Mesendoderm (in vitro differentiated cells): Measurements from ENCODE around the gene CGB7.
A peak's percentile ranks its signal among the peaks of the same experiment; 100 is the strongest.
"Not testable (repeated sequence)": the region's sequence is repeated elsewhere in the genome, so short reads cannot be mapped to it uniquely, and the experiment has no call there.

Experiments used
- DNase-seq: peaks from one replicate; pipeline ENCODE4 v3.0.0; 2013
- H2AK5ac ChIP-seq: 2 replicates; pipeline ENCODE4 v1.6.1; 2013; ENCODE audit warnings: low read length, inconsistent platforms
- H2BK120ac ChIP-seq: 2 replicates; pipeline ENCODE4 v1.6.1; 2013; ENCODE audit warnings: low read depth, mild to moderate bottlenecking, low read length, moderate library complexity, mixed read lengths
- H2BK15ac ChIP-seq: replicated peaks from 2 replicates; pipeline ENCODE4 v1.6.1; 2013; ENCODE audit warnings: low read depth, mild to moderate bottlenecking, moderate library complexity
- H2BK5ac ChIP-seq: 2 replicates; pipeline ENCODE4 v1.6.1; 2013; ENCODE audit warnings: low read length, inconsistent platforms
- H3K18ac ChIP-seq: 2 replicates; pipeline ENCODE4 v1.6.1; 2013; ENCODE audit warnings: mild to moderate bottlenecking, low read length, mixed read lengths
- H3K23ac ChIP-seq: one replicate; pipeline ENCODE4 v1.6.1; 2013; ENCODE audit warnings: low read length
- H3K27ac ChIP-seq: 2 replicates; pipeline ENCODE4 v1.5.1; 2013; ENCODE audit warnings: low read depth, mild to moderate bottlenecking, inconsistent platforms, low read length, moderate library complexity
- H3K27me3 ChIP-seq: 2 replicates; pipeline ENCODE4 v1.6.1; 2013; ENCODE audit warnings: low read length, control low read depth, mild to moderate bottlenecking, inconsistent platforms; ENCODE audit not compliant: insufficient read depth, poor library complexity
- H3K36me3 ChIP-seq: 2 replicates; pipeline ENCODE4 v1.6.1; 2013; ENCODE audit warnings: low read length, inconsistent platforms; ENCODE audit not compliant: control insufficient read depth, insufficient read depth
- H3K4ac ChIP-seq: one replicate; pipeline ENCODE4 v1.6.1; 2013; ENCODE audit warnings: low read depth, mild to moderate bottlenecking, low read length, moderate library complexity
- H3K4me1 ChIP-seq: 2 replicates; pipeline ENCODE4 v1.6.1; 2013; ENCODE audit warnings: low read depth, low read length, inconsistent platforms; ENCODE audit not compliant: control insufficient read depth
- H3K4me2 ChIP-seq: 2 replicates; pipeline ENCODE4 v1.6.1; 2013; ENCODE audit warnings: low read length
- H3K4me3 ChIP-seq: 2 replicates; pipeline ENCODE4 v1.5.1; 2013; ENCODE audit warnings: mild to moderate bottlenecking, low read length
- H3K56ac ChIP-seq: one replicate; pipeline ENCODE4 v1.6.1; 2013; ENCODE audit warnings: low read length
- H3K79me1 ChIP-seq: 2 replicates; pipeline ENCODE4 v1.6.1; 2013; ENCODE audit warnings: low read length, inconsistent platforms
- H3K79me2 ChIP-seq: 2 replicates; pipeline ENCODE4 v1.6.1; 2013; ENCODE audit warnings: mild to moderate bottlenecking, low read length; ENCODE audit not compliant: control insufficient read depth, insufficient read depth
- H3K9ac ChIP-seq: 2 replicates; pipeline ENCODE4 v1.6.1; 2013; ENCODE audit warnings: low read length, inconsistent platforms
- H4K5ac ChIP-seq: one replicate; pipeline ENCODE4 v1.6.1; 2013; ENCODE audit warnings: low read length
- H4K8ac ChIP-seq: one replicate; pipeline ENCODE4 v1.6.1; 2013; ENCODE audit warnings: low read depth, mild to moderate bottlenecking, control low read depth, low read length, moderate library complexity
- WGBS: extraction: QIAGEN DNeasy Blood & Tissue Kit; methylation state at CpG from one replicate; pipeline ENCODE4 v1.1.7; 2013; ENCODE audit warnings: low lambda C conversion rate, missing lambda C conversion rate; ENCODE audit not compliant: insufficient coverage; ENCODE audit errors: extremely low coverage; 5-methylcytosine and 5-hydroxymethylcytosine counted together

CGB7 gene

GRCh38 chr19:49042666-49043065 is 14.9 kb downstream of the CGB7 start:
- not testable (repeated sequence) for H3K4me3 ChIP-seq, H3K27me3 ChIP-seq, H3K23ac ChIP-seq, H2BK15ac ChIP-seq, H3K4me2 ChIP-seq, H3K79me1 ChIP-seq, H3K4ac ChIP-seq, H2BK120ac ChIP-seq, H2BK5ac ChIP-seq, H3K79me2 ChIP-seq, H3K9ac ChIP-seq, H3K56ac ChIP-seq, H3K18ac ChIP-seq, H2AK5ac ChIP-seq, H4K8ac ChIP-seq, H4K5ac ChIP-seq, H3K4me1 ChIP-seq, DNase-seq, H3K36me3 ChIP-seq, H3K27ac ChIP-seq
- no CpG with 5 or more reads among the region's 4 CpGs for whole genome bisulfite sequencing

DNA sequence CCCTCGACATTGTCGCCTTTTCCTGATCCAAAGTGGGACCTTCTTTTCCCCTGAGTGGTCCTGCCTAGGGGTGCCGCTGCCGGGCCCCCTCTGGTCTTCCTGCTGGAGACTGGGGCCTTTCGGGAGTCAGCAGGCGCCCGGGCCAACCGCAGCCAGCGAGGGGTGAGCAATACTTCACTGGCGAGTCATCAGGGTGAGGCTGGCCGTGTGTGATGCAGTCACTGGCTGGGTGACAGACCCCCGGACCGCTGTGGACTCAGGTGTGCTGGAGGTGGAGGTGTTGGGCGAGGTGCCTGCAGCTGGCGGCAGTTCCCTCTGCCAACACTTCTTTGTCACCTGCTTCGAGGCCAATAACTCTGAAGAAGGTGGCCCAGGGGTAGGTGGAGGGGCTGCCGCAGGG is 15.4 kb downstream of the CGB7 start:
- Histone ChIP-seq H3K9ac (no peak overlapping the region), H2BK15ac (no peak overlapping the region), H2BK120ac (no peak overlapping the region), H3K23ac (no peak overlapping the region), H2AK5ac (no peak overlapping the region), H3K27me3 (no peaks in the 10 kb centered on the region), H3K18ac (no peak overlapping the region), H3K79me1 (no peaks in the 10 kb centered on the region), H3K79me2 (no peaks in the 10 kb centered on the region), H3K4me2 (no peak overlapping the region), H4K8ac (no peak overlapping the region), H3K36me3 (no peaks in the 10 kb centered on the region), H3K4ac (no peak overlapping the region), H4K5ac (no peak overlapping the region), H3K4me3 (no peak overlapping the region), H3K56ac (no peak overlapping the region), H3K27ac (no peak overlapping the region), H3K4me1 (no peaks in the 10 kb centered on the region), H2BK5ac (no peak overlapping the region)
- WGBS = no CpG with 5 or more reads among the region's 17 CpGs
- peak; percentile 23 for DNase-seq

DNA sequence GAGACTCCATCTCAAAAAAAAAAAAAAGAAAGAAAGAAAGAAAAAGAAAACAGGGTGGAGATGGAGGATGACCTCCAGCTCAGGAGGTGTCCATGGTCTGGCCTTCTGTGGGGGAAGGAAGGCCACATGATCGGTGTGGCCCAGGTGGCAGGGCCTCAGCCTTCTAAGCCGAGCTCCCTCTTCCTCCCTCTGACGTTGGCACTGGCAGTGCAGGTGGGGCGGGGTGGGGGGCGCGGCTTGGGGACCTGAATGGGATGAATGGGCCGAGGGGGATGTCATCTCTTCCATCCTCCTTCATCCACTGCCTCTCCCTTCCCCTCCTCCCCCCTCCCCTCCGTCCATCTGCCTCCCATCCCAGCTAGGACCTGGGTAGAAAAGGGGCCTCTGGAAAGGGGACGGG is 17.8 kb downstream of the CGB7 start:
- no CpG with 5 or more reads among the region's 9 CpGs for WGBS
- not testable (repeated sequence) for DNase-seq, H3K4me3 ChIP-seq, H3K18ac ChIP-seq, H3K4ac ChIP-seq, H3K36me3 ChIP-seq, H4K8ac ChIP-seq, H2AK5ac ChIP-seq, H3K4me1 ChIP-seq, H4K5ac ChIP-seq, H3K79me1 ChIP-seq, H3K9ac ChIP-seq, H3K56ac ChIP-seq, H3K27ac ChIP-seq, H3K79me2 ChIP-seq, H2BK15ac ChIP-seq, H3K23ac ChIP-seq, H3K27me3 ChIP-seq, H2BK5ac ChIP-seq, H2BK120ac ChIP-seq, H3K4me2 ChIP-seq

GRCh38 chr19:49038557-49039276 is 18.8 kb downstream of the CGB7 start:
- not testable (repeated sequence) for H3K18ac ChIP-seq, H3K56ac ChIP-seq, H3K36me3 ChIP-seq, H3K4me1 ChIP-seq, H3K4me3 ChIP-seq, H2BK5ac ChIP-seq, H3K9ac ChIP-seq, H2BK120ac ChIP-seq, H3K4me2 ChIP-seq, H3K79me1 ChIP-seq, H3K27me3 ChIP-seq, H2BK15ac ChIP-seq, H3K23ac ChIP-seq, DNase-seq, H3K4ac ChIP-seq, H4K5ac ChIP-seq, H4K8ac ChIP-seq, H3K27ac ChIP-seq, H3K79me2 ChIP-seq, H2AK5ac ChIP-seq
- no CpG with 5 or more reads among the region's 26 CpGs for WGBS

DNA sequence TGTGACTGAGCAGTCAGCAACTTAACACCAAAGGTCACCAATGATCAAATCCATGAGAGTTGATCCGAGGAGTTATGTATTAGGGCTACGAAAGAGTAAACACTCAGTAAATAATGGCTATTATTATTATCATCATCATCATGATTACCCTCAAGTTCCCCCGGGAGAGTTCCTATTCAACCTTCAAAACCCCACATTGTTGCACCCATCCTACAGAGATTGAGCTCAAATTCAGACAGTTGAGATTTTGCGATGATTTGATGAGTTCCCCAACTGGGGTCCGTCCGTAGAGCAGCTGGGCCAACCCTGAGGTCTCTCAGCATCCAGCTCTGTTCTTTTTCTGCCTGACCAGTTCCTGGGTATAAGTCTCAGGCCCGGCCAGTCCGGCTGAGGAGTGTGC is 19.4 kb downstream of the CGB7 start:
- H3K79me2 ChIP-seq = not testable (repeated sequence)

DNA sequence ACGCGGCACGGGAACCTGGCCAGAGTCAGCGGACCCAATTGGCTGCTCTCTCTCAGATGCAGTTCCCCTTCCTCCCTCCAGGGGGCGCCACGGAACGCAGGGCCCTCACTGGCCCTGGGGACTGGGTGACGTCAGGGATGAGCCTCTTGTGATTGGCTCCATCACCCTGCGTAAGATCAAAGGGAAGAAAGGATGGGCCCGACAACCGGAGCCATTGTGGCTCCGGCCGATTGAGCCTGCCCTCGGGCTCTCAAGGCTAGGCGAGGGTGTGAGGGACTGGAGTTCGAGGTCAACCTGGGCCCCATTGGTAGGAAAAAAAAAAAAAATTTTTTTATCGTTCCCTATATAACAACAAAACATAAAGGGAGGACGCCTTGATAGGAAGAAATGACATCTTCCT is 20.7 kb downstream of the CGB7 start, which contains the start of gene CGB1:
Gene CGB1, minus strand, starts transcription at position 81 of the 400 bp plus-strand sequence. CDS start 184 bp downstream, outside the sequence.
- not testable (repeated sequence) for H2BK120ac ChIP-seq, H3K79me1 ChIP-seq, H3K4me2 ChIP-seq, H3K23ac ChIP-seq, H3K18ac ChIP-seq, H4K8ac ChIP-seq, H3K79me2 ChIP-seq, H3K27ac ChIP-seq, H3K4ac ChIP-seq, H3K36me3 ChIP-seq, H3K4me3 ChIP-seq, H3K27me3 ChIP-seq, H3K56ac ChIP-seq, H3K4me1 ChIP-seq, H2BK5ac ChIP-seq, H4K5ac ChIP-seq, H2BK15ac ChIP-seq, H3K9ac ChIP-seq, H2AK5ac ChIP-seq
- DNase-seq = peak; percentile 73
- WGBS = no CpG with 5 or more reads among the region's 18 CpGs

More for the DNA sequence above, 19.4 kb downstream of the CGB7 start:
- not testable (repeated sequence) for H2BK15ac ChIP-seq, H2BK5ac ChIP-seq, H4K5ac ChIP-seq, H3K4ac ChIP-seq, H2BK120ac ChIP-seq, H3K27me3 ChIP-seq, DNase-seq, H3K9ac ChIP-seq, H4K8ac ChIP-seq, H3K18ac ChIP-seq, H3K36me3 ChIP-seq, H3K4me2 ChIP-seq, H3K23ac ChIP-seq, H3K4me1 ChIP-seq, H3K56ac ChIP-seq, H3K27ac ChIP-seq, H3K79me1 ChIP-seq, H2AK5ac ChIP-seq, H3K4me3 ChIP-seq
- WGBS = no CpG with 5 or more reads among the region's 8 CpGs
